Karpas-422 (cell line): ENCODE data around the gene IRGQ. TPM values are rescaled to one million over a fixed set of nuclear protein-coding genes. Genes with fewer than 3 reads are reported as not detected.
"Not testable (repeated sequence)": the region's sequence is repeated elsewhere in the genome, so short reads cannot be mapped to it uniquely, and the experiment has no call there.

Experiments
- DNase-seq: peaks from one replicate; pipeline ENCODE4 v3.0.0-alpha.2; 2015
- H2AFZ ChIP-seq: fragments of 200-600 bp; sonication (generic); 2 replicates; pipeline ENCODE4 v1.6.1; 2014; ENCODE audit warnings: antibody characterized with exemption, low read length, mixed read lengths
- H3K27ac ChIP-seq: fragments of 200-600 bp; sonication (generic); 2 replicates; pipeline ENCODE4 v1.5.1; 2014; ENCODE audit warnings: mild to moderate bottlenecking, low read length, moderate library complexity
- H3K27me3 ChIP-seq: fragments of 200-600 bp; sonication (generic); 2 replicates; pipeline ENCODE4 v1.6.1; 2014; ENCODE audit warnings: low read length, mixed read lengths
- H3K36me3 ChIP-seq: fragments of 200-600 bp; sonication (generic); 2 replicates; pipeline ENCODE4 v1.6.1; 2014; ENCODE audit warnings: low read length, mixed read lengths; ENCODE audit not compliant: insufficient read depth
- H3K4me1 ChIP-seq: fragments of 200-600 bp; sonication (generic); 2 replicates; pipeline ENCODE4 v1.6.1; 2014; ENCODE audit warnings: mild to moderate bottlenecking, low read length, mixed read lengths
- H3K4me2 ChIP-seq: fragments of 200-600 bp; sonication (generic); 2 replicates; pipeline ENCODE4 v1.6.1; 2014; ENCODE audit warnings: low read length, low read depth, mild to moderate bottlenecking; ENCODE audit not compliant: poor library complexity, severe bottlenecking
- H3K4me3 ChIP-seq: fragments of 200-600 bp; sonication (generic); 2 replicates; pipeline ENCODE4 v1.5.1; 2014; ENCODE audit warnings: mild to moderate bottlenecking, antibody characterized with exemption, low read length, mixed read lengths
- H3K79me2 ChIP-seq: fragments of 200-600 bp; sonication (generic); 2 replicates; pipeline ENCODE4 v1.6.1; 2014; ENCODE audit warnings: mild to moderate bottlenecking, low read length, mixed read lengths
- H3K9ac ChIP-seq: fragments of 200-600 bp; sonication (generic); 2 replicates; pipeline ENCODE4 v1.6.0; 2014; ENCODE audit warnings: low read length
- H3K9me2 ChIP-seq: fragments of 200-600 bp; sonication (generic), shearing (Covaris generic); replicated peaks from 2 replicates; pipeline ENCODE4 v1.6.0; 2014; ENCODE audit warnings: mild to moderate bottlenecking, low read length, moderate library complexity; ENCODE audit not compliant: insufficient read depth
- H3K9me3 ChIP-seq: fragments of 300-700, 200-600 bp; sonication (generic); 2 replicates; pipeline ENCODE4 v1.6.1; 2014; ENCODE audit warnings: low read length, mixed read lengths
- H4K20me1 ChIP-seq: fragments of 200-600 bp; sonication (generic); 2 replicates; pipeline ENCODE4 v1.6.1; 2014; ENCODE audit warnings: mild to moderate bottlenecking, antibody characterized with exemption, low read length, low read depth; ENCODE audit not compliant: insufficient read depth
- total RNA-seq: library from RNA; depleted of rRNA; stranded (reverse); fragments of >200 nt; shearing (Covaris generic); gene quantifications from 2 replicates; pipeline ENCODE4 v1.2.3, GENCODE V29; 2014; ENCODE audit warnings: low replicate concordance

The IRGQ gene
- total RNA-seq, 1 experiment from 2014 or later: 10.8 TPM

- no peak overlapping the region for H3K4me3 ChIP-seq
- H3K79me2 ChIP-seq: peaks cover 63% of the 10 kb centered on the region
- H4K20me1 ChIP-seq: peaks cover 9% of the 10 kb centered on the region; the same call in 1 of the 2 replicates
- peaks cover 3% of the 10 kb centered on the region for H3K36me3 ChIP-seq
- no peak overlapping the region for H2AFZ ChIP-seq
- DNase-seq: no peak
- H3K9me2 ChIP-seq: no peaks in the 10 kb centered on the region
- peaks cover 15% of the 10 kb centered on the region for H3K4me1 ChIP-seq
- no peak overlapping the region for H3K27ac ChIP-seq
- H3K9me3 ChIP-seq: no peaks in the 10 kb centered on the region
- no peak overlapping the region for H3K4me2 ChIP-seq
- H3K27me3 ChIP-seq: no peaks in the 10 kb centered on the region
- H3K9ac ChIP-seq: no peak overlapping the region
Measured at GRCh38 chr19:43610493-43610892, 14.6 kb upstream of the IRGQ start.

GRCh38 chr19:43609872-43610271 lies 13.9 kb upstream of the IRGQ start:
- Histone ChIP-seq H3K9ac (no peak overlapping the region), H3K79me2 (peaks cover 61% of the 10 kb centered on the region), H3K9me2 (no peaks in the 10 kb centered on the region), H3K9me3 (no peaks in the 10 kb centered on the region), H3K4me1 (peaks cover 15% of the 10 kb centered on the region), H3K27me3 (no peaks in the 10 kb centered on the region), H4K20me1 (peaks cover 9% of the 10 kb centered on the region; the same call in 1 of the 2 replicates), H3K4me3 (no peak overlapping the region), H2AFZ (no peak overlapping the region), H3K27ac (no peak overlapping the region), H3K36me3 (peaks cover 3% of the 10 kb centered on the region), H3K4me2 (no peak overlapping the region)
- DNase-seq: no peak

GRCh38 chr19:43607238-43608205 lies 11.6 kb upstream of the IRGQ start:
- H3K4me2 ChIP-seq: no peak overlapping the region
- no peaks in the 10 kb centered on the region for H3K9me2 ChIP-seq
- peaks cover 4% of the 10 kb centered on the region for H3K36me3 ChIP-seq
- H3K9ac ChIP-seq: no peak overlapping the region
- H3K9me3 ChIP-seq: no peaks in the 10 kb centered on the region
- H3K27ac ChIP-seq: no peak overlapping the region
- no peak overlapping the region for H2AFZ ChIP-seq
- no peak overlapping the region for H3K4me3 ChIP-seq
- H3K79me2 ChIP-seq: peaks cover 42% of the 10 kb centered on the region
- H4K20me1 ChIP-seq: peaks cover 9% of the 10 kb centered on the region; the same call in 1 of the 2 replicates
- DNase-seq: no peak
- no peaks in the 10 kb centered on the region for H3K27me3 ChIP-seq
- H3K4me1 ChIP-seq: peaks cover 28% of the 10 kb centered on the region

GRCh38 chr19:43606569-43607229 lies 10.8 kb upstream of the IRGQ start:
- no peak overlapping the region for H3K4me3 ChIP-seq
- H3K27me3 ChIP-seq: no peaks in the 10 kb centered on the region
- no peak overlapping the region for H3K27ac ChIP-seq
- H3K36me3 ChIP-seq: peaks cover 4% of the 10 kb centered on the region; the same call in 1 of the 2 replicates
- peaks cover 4% of the 10 kb centered on the region; the same call in 1 of the 2 replicates for H4K20me1 ChIP-seq
- no peak overlapping the region for H3K9ac ChIP-seq
- H3K4me1 ChIP-seq: peaks cover 28% of the 10 kb centered on the region
- DNase-seq: no peak
- H3K9me2 ChIP-seq: no peaks in the 10 kb centered on the region
- peak overlapping the region; percentile 7 for H3K4me2 ChIP-seq
- no peak overlapping the region for H2AFZ ChIP-seq
- peaks cover 37% of the 10 kb centered on the region for H3K79me2 ChIP-seq
- no peaks in the 10 kb centered on the region for H3K9me3 ChIP-seq

GRCh38 chr19:43605875-43606568 lies 10.1 kb upstream of the IRGQ start:
- peaks cover 4% of the 10 kb centered on the region; the same call in 1 of the 2 replicates for H3K36me3 ChIP-seq
- no peaks in the 10 kb centered on the region for H3K27me3 ChIP-seq
- H3K4me2 ChIP-seq: peak overlapping the region; percentile 7
- no peaks in the 10 kb centered on the region for H3K9me2 ChIP-seq
- H3K9me3 ChIP-seq: no peaks in the 10 kb centered on the region
- peaks cover 2% of the 10 kb centered on the region; the same call in 1 of the 2 replicates for H4K20me1 ChIP-seq
- peaks cover 28% of the 10 kb centered on the region for H3K4me1 ChIP-seq
- H3K27ac ChIP-seq: no peak overlapping the region
- peaks cover 31% of the 10 kb centered on the region for H3K79me2 ChIP-seq
- H3K4me3 ChIP-seq: no peak overlapping the region
- no peak overlapping the region for H3K9ac ChIP-seq
- no peak overlapping the region for H2AFZ ChIP-seq
- DNase-seq: no peak

GRCh38 chr19:43600326-43600725 lies 4.4 kb upstream of the IRGQ start:
- H3K4me3 ChIP-seq, H3K9me2 ChIP-seq, H3K27me3 ChIP-seq, H2AFZ ChIP-seq, H4K20me1 ChIP-seq, H3K4me2 ChIP-seq, DNase-seq, H3K9me3 ChIP-seq, H3K27ac ChIP-seq, H3K9ac ChIP-seq: not testable (repeated sequence)
- Histone ChIP-seq H3K36me3 (peaks cover 11% of the 10 kb centered on the region; the same call in 1 of the 2 replicates), H3K4me1 (peaks cover 32% of the 10 kb centered on the region), H3K79me2 (peaks cover 53% of the 10 kb centered on the region)

- no peak overlapping the region for H3K9ac ChIP-seq
- H3K27ac ChIP-seq: no peak overlapping the region
- DNase-seq: no peak
- no peak overlapping the region for H3K4me2 ChIP-seq
- no peak overlapping the region for H2AFZ ChIP-seq
- no peak overlapping the region for H3K4me3 ChIP-seq
- peaks cover 56% of the 10 kb centered on the region for H3K79me2 ChIP-seq
- H3K4me1 ChIP-seq: peaks cover 32% of the 10 kb centered on the region
- H3K9me2 ChIP-seq: no peaks in the 10 kb centered on the region
- no peaks in the 10 kb centered on the region for H3K9me3 ChIP-seq
- no peaks in the 10 kb centered on the region for H3K27me3 ChIP-seq
- H3K36me3 ChIP-seq: peaks cover 11% of the 10 kb centered on the region; the same call in 1 of the 2 replicates
- H4K20me1 ChIP-seq: no peaks in the 10 kb centered on the region; the same call in 1 of the 2 replicates
Measured at GRCh38 chr19:43599635-43600295, 3.8 kb upstream of the IRGQ start.
